Measurements from ENCODE around the gene CNOT2.

DNA sequence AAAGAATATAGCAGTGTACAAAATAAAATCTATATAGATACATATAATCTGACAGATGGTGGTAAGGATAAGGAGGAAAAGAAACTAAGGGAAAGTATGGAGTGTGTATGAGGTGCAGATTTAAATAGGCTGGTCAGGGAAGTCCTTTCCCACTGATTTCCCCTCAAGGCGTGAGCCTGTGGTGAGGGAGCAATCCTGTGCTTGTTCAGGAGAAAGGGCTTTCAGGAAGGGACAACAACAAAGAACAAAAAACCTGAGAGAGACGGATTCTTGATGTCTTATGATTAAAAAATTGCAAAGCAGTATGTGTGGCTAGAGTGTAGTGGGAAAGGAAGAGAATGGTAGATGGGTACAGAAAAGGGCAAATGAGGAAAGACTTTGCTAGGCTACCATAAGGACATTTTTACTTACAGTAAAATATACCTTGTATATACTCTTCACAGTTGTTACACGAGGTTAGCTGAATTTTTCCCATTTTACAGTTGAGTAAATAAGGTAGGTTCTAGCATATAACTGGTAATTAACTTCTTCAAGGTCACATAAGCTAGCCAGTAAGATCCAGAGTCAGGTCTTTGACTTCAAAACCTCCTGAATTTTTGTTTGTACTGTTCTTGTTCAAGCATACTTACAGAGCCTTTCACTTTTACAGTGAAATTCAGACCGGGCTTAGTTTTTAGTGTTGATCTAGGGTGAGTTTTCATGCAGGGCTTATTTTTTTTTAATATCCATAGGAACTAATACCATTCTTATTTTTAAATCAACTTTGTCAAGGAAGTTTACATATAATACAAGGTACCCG lies 15.6 kb downstream of the CNOT2 start:
- TF ChIP-seq, protein P1, sequence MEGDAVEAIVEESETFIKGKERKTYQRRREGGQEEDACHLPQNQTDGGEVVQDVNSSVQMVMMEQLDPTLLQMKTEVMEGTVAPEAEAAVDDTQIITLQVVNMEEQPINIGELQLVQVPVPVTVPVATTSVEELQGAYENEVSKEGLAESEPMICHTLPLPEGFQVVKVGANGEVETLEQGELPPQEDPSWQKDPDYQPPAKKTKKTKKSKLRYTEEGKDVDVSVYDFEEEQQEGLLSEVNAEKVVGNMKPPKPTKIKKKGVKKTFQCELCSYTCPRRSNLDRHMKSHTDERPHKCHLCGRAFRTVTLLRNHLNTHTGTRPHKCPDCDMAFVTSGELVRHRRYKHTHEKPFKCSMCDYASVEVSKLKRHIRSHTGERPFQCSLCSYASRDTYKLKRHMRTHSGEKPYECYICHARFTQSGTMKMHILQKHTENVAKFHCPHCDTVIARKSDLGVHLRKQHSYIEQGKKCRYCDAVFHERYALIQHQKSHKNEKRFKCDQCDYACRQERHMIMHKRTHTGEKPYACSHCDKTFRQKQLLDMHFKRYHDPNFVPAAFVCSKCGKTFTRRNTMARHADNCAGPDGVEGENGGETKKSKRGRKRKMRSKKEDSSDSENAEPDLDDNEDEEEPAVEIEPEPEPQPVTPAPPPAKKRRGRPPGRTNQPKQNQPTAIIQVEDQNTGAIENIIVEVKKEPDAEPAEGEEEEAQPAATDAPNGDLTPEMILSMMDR (IDR thresholded peaks at IDR 0.05; ENCODE audit: poor library complexity), result no peak
- TF ChIP-seq EZH2 (IDR thresholded peaks at IDR 0.05; ENCODE audit: borderline replicate concordance), result no peak
